SK-N-SH (cell line): Measurements from ENCODE around the gene KRTAP29-1. TPM values are rescaled to one million over a fixed set of nuclear protein-coding genes. Genes with fewer than 3 reads are reported as not detected.

Source experiments
- CTCF ChIA-PET: fragments of 300-600, 350-600 bp; formaldehyde crosslinking; extraction: SDS; loops from one replicate; lab custom pipeline; 2021; lab: Yijun Ruan, JAX
- POLR2A ChIA-PET: fragments of 350-600 bp; sonication (Branson Sonifier 250); formaldehyde crosslinking; extraction: SDS; loops from one replicate; lab custom pipeline; 2020; ENCODE audit warnings: antibody characterized with exemption, inconsistent platforms; lab: Yijun Ruan, JAX
- DNase-seq: peaks from one replicate; pipeline ENCODE4 v3.0.0; 2012
- H2AFZ ChIP-seq: fragments of 200-600 bp; sonication (generic); 2 replicates; pipeline ENCODE4 v1.8.1; 2016; ENCODE audit warnings: antibody characterized with exemption, mild to moderate bottlenecking, low read depth
- H3F3A ChIP-seq: fragments of 200-600 bp; sonication (generic); replicated peaks from 2 replicates; pipeline ENCODE3; 2016; ENCODE audit warnings: antibody characterized with exemption, mild to moderate bottlenecking; ENCODE audit not compliant: insufficient read depth
- H3K27ac ChIP-seq, 2 experiments: fragments of 200-500 bp in 1 of 2; fragments of 200-600 bp in 1 of 2; sonication (Bioruptor generic) in 1 of 2; sonication (generic), shearing (Covaris generic) in 1 of 2; 2 replicates each; pipeline versions ENCODE4 v1.5.1 to v1.6.1; 2014 to 2016; ENCODE audit warnings: low read depth in 2 of 2, inconsistent platforms in 1 of 2, low read length in 1 of 2, mild to moderate bottlenecking in 1 of 2, mixed read lengths in 1 of 2
- H3K27me3 ChIP-seq: fragments of 200-600 bp; sonication (generic), shearing (Covaris generic); 2 replicates; pipeline ENCODE4 v1.6.1; 2016; ENCODE audit warnings: mixed run types; ENCODE audit not compliant: insufficient read depth
- H3K36me3 ChIP-seq, 2 experiments: fragments of 200-500 bp in 1 of 2; fragments of 200-600 bp in 1 of 2; sonication (Bioruptor generic) in 1 of 2; sonication (generic) in 1 of 2; replicated peaks in 1 of 2; 2 replicates each; pipeline versions ENCODE3 to v1.5.1; 2014 to 2016; ENCODE audit warnings: low read length in 1 of 2, mild to moderate bottlenecking in 1 of 2; ENCODE audit not compliant: insufficient read depth in 2 of 2, control insufficient read depth in 1 of 2
- H3K4me1 ChIP-seq, 2 experiments: fragments of 200-500 bp in 1 of 2; fragments of 200-600 bp in 1 of 2; sonication (Bioruptor generic) in 1 of 2; sonication (generic), shearing (Covaris generic) in 1 of 2; 2 replicates each; pipeline versions ENCODE4 v1.5.1 to v1.6.1; 2014 to 2016; ENCODE audit warnings: low read depth in 1 of 2, low read length in 1 of 2, mixed run types in 1 of 2; ENCODE audit not compliant: insufficient read depth in 2 of 2, control insufficient read depth in 1 of 2
- H3K4me2 ChIP-seq: fragments of 200-600 bp; sonication (generic), shearing (Covaris generic); 2 replicates; pipeline ENCODE4 v1.6.1; 2017; ENCODE audit warnings: mixed run types
- H3K4me3 ChIP-seq, 2 experiments: fragments of 200-500 bp in 1 of 2; fragments of 200-600 bp in 1 of 2; sonication (Bioruptor generic) in 1 of 2; sonication (generic), shearing (Covaris generic) in 1 of 2; 2 replicates each; pipeline versions ENCODE4 v1.5.1 to v1.8.1; 2014 to 2016; ENCODE audit warnings: low read depth in 2 of 2, inconsistent platforms in 1 of 2, low read length in 1 of 2, mild to moderate bottlenecking in 1 of 2, mixed read lengths in 1 of 2, moderate library complexity in 1 of 2
- H3K79me2 ChIP-seq: fragments of 200-600 bp; sonication (generic); 2 replicates; pipeline ENCODE4 v1.8.1; 2017; ENCODE audit warnings: mild to moderate bottlenecking; ENCODE audit not compliant: insufficient read depth
- H3K9ac ChIP-seq: fragments of 200-600 bp; sonication (generic); 2 replicates; pipeline ENCODE4 v1.6.1; 2017; ENCODE audit warnings: mixed run types
- H3K9me2 ChIP-seq: fragments of 200-600 bp; sonication (generic); 2 replicates; pipeline ENCODE4 v1.6.1; 2017; ENCODE audit warnings: mixed run types
- H3K9me3 ChIP-seq: fragments of 200-600 bp; sonication (generic); 2 replicates; pipeline ENCODE4 v1.6.1; 2017; ENCODE audit warnings: mixed run types, mild to moderate bottlenecking, moderate library complexity
- H4K20me1 ChIP-seq: fragments of 200-600 bp; sonication (generic); 2 replicates; pipeline ENCODE4 v1.6.1; 2017; ENCODE audit warnings: mild to moderate bottlenecking, mixed run types; ENCODE audit not compliant: insufficient read depth
- CHD2 ChIP-seq: fragments of 150-350 bp; IDR thresholded peaks from 2 replicates; pipeline ENCODE4 v1.6.1; 2018; ENCODE audit warnings: low read length; ENCODE audit not compliant: partially characterized antibody
- EZH2phosphoT487 ChIP-seq: fragments of 200-600 bp; sonication (generic); IDR thresholded peaks from 2 replicates; pipeline ENCODE4 v1.6.1; 2017; ENCODE audit warnings: low read depth, mixed run types, mild to moderate bottlenecking, antibody characterized with exemption, moderate library complexity, borderline replicate concordance
- GATA2 ChIP-seq: sonication (generic); formaldehyde crosslinking; IDR thresholded peaks from 2 replicates; pipeline ENCODE4 v1.5.0; 2020; ENCODE audit warnings: mild to moderate bottlenecking, missing genetic modification reagents
- JUND ChIP-seq: IDR thresholded peaks from 2 replicates; pipeline ENCODE4 v1.4.0; 2012
- MEF2A ChIP-seq: IDR thresholded peaks from 2 replicates; pipeline ENCODE4 v1.4.0; 2012; ENCODE audit warnings: low read depth, borderline replicate concordance
- RCOR1 ChIP-seq: fragments of 150-350 bp; IDR thresholded peaks from 2 replicates; pipeline ENCODE4 v1.6.1; 2017; ENCODE audit warnings: antibody characterized with exemption, low read length
- SMC3 ChIP-seq: IDR thresholded peaks from 2 replicates; pipeline ENCODE4 v1.6.1; 2012; ENCODE audit warnings: low read depth, low read length, improper control_type of control experiment
- TEAD4 ChIP-seq: IDR thresholded peaks from 2 replicates; pipeline ENCODE4 v1.4.0; 2012; ENCODE audit warnings: mild to moderate bottlenecking, borderline replicate concordance; ENCODE audit not compliant: insufficient read depth
- WGBS: methylation state at CpG from one replicate; pipeline ENCODE4 v1.1.6; 2017; ENCODE audit warnings: low lambda C conversion rate; 5-methylcytosine and 5-hydroxymethylcytosine counted together
- polyA plus RNA-seq, 3 experiments: library from polyadenylated mRNA; depleted of rRNA; stranded (reverse); fragments of >200 nt; gene quantifications; 2 replicates each; pipeline ENCODE4 v1.2.3, GENCODE V29; 2012
- TF ChIP-seq, protein P1 (sequence below): fragments of 150-350 bp; IDR thresholded peaks from 2 replicates; pipeline ENCODE4 v1.6.1; 2017; ENCODE audit warnings: antibody characterized with exemption, low read length, low read depth, borderline replicate concordance
- TF ChIP-seq, protein P2 (sequence below): IDR thresholded peaks from 2 replicates; pipeline ENCODE4 v1.6.1; 2012; ENCODE audit warnings: mild to moderate bottlenecking, low read depth, low read length, moderate library complexity
- TF ChIP-seq, protein P3 (sequence below): IDR thresholded peaks from 2 replicates; pipeline ENCODE4 v1.4.0; 2012; ENCODE audit warnings: low read depth
- TF ChIP-seq, protein P4 (sequence below): IDR thresholded peaks from 2 replicates; pipeline ENCODE4 v1.4.0; 2012; ENCODE audit warnings: low read depth, borderline replicate concordance
- TF ChIP-seq, protein P5 (sequence below): IDR thresholded peaks from 2 replicates; pipeline ENCODE4 v1.4.0; 2012; ENCODE audit warnings: low read depth, borderline replicate concordance
- TF ChIP-seq, protein P6 (sequence below): IDR thresholded peaks from 2 replicates; pipeline ENCODE4; 2012
- TF ChIP-seq, protein P7 (sequence below): fragments of 150-350 bp; IDR thresholded peaks from 2 replicates; pipeline ENCODE4 v1.6.1; 2016; ENCODE audit warnings: mild to moderate bottlenecking, low read depth, low read length

The KRTAP29-1 gene
- polyA plus RNA-seq, 1 of the 3 experiments (the other 2 are of a cell fraction), result not detected

DNA sequence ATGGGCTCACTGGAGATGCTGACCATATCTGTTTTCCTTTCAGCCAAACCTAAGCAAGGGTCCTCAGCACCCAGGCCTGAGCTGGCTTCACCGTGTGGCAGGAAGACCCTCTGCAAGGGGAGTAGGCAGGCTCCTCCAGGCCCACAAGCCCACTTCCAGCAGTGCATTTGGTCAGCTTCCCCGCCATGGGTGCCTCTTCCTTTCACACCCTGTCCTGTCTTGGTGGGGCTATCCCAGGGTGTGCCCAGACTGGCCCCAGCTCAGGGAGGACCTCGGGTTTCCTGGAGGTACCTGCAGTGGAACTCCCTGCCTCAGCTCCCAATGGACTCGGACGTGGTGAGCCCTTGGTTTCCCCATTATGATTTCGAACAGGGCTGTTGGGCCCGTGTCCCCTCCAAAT, 25.6 kb upstream of the KRTAP29-1 start:
- no peak overlapping the region for H2AFZ ChIP-seq
- CTCF ChIA-PET, result interaction anchor here (0.8 to 2.9 kb wide), 5 partner anchors 221 to 365 kb away, joined by 3 to 28 read pairs (median 4); no protein-coding TSS in a partner anchor
- POLR2A ChIA-PET, result no interaction called here

DNA sequence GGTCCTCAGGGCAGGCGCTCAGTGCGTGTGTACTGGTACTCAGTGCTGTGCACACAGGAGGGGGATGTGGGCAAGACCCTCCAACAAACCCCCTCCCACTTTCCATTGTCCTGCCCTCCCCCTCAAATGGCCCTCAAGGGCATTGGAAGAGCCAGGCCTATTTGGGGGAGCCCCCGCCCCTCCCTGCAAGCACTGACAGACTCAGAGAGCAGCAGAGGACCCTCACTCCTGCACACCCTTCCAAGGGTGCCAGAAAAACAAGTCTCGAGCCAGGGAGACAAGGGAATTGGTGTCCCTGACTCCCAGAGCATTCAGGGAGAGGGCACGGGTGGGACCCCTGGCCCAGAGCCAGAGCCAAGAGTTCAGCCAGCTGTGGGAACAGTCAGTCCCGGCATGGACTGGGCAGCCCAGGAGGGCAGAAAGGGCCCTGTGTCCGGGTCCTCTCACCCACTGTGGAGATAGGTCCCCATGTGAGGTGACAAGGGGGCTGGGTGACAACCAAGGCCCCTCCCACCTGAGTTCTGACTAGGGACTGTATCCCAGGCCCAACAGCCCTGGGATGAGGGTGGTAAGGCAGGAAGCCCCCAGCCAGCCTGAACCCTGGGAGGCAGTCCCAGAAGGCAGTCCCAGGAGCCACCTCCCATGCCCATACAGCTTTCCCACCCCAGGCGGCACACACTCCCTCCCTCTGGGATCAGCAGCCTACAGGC, 24.9 kb upstream of the KRTAP29-1 start:
- H3K27ac ChIP-seq, result no peak overlapping the region
- no peak overlapping the region for H2AFZ ChIP-seq
- no peaks in the 10 kb centered on the region for H3K27me3 ChIP-seq
- no peak for DNase-seq
- no peaks in the 10 kb centered on the region for H3K9me2 ChIP-seq
- H3K4me2 ChIP-seq, result no peak overlapping the region
- CTCF ChIA-PET, result interaction anchor here (1.5 to 2.4 kb wide), 2 partner anchors 222 to 321 kb away, joined by 4 to 28 read pairs; no protein-coding TSS in a partner anchor
- H3K9me3 ChIP-seq, result no peaks in the 10 kb centered on the region
- H3K4me1 ChIP-seq, result no peaks in the 10 kb centered on the region
- no peaks in the 10 kb centered on the region for H4K20me1 ChIP-seq
- POLR2A ChIA-PET, result no interaction called here
- H3K36me3 ChIP-seq, result no peaks in the 10 kb centered on the region
- WGBS, result 79% methylated on average over 4 of the region's 8 CpGs
- no peaks in the 10 kb centered on the region for H3K79me2 ChIP-seq
- no peak overlapping the region for H3K9ac ChIP-seq
- no peak overlapping the region for H3K4me3 ChIP-seq
- no peaks in the 10 kb centered on the region for H3F3A ChIP-seq
- TF ChIP-seq, protein P1, sequence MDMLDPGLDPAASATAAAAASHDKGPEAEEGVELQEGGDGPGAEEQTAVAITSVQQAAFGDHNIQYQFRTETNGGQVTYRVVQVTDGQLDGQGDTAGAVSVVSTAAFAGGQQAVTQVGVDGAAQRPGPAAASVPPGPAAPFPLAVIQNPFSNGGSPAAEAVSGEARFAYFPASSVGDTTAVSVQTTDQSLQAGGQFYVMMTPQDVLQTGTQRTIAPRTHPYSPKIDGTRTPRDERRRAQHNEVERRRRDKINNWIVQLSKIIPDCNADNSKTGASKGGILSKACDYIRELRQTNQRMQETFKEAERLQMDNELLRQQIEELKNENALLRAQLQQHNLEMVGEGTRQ, result no peak
- TF ChIP-seq, protein P2, sequence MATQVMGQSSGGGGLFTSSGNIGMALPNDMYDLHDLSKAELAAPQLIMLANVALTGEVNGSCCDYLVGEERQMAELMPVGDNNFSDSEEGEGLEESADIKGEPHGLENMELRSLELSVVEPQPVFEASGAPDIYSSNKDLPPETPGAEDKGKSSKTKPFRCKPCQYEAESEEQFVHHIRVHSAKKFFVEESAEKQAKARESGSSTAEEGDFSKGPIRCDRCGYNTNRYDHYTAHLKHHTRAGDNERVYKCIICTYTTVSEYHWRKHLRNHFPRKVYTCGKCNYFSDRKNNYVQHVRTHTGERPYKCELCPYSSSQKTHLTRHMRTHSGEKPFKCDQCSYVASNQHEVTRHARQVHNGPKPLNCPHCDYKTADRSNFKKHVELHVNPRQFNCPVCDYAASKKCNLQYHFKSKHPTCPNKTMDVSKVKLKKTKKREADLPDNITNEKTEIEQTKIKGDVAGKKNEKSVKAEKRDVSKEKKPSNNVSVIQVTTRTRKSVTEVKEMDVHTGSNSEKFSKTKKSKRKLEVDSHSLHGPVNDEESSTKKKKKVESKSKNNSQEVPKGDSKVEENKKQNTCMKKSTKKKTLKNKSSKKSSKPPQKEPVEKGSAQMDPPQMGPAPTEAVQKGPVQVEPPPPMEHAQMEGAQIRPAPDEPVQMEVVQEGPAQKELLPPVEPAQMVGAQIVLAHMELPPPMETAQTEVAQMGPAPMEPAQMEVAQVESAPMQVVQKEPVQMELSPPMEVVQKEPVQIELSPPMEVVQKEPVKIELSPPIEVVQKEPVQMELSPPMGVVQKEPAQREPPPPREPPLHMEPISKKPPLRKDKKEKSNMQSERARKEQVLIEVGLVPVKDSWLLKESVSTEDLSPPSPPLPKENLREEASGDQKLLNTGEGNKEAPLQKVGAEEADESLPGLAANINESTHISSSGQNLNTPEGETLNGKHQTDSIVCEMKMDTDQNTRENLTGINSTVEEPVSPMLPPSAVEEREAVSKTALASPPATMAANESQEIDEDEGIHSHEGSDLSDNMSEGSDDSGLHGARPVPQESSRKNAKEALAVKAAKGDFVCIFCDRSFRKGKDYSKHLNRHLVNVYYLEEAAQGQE, result no peak
- TF ChIP-seq RCOR1, result no peak
- TF ChIP-seq, protein P3, sequence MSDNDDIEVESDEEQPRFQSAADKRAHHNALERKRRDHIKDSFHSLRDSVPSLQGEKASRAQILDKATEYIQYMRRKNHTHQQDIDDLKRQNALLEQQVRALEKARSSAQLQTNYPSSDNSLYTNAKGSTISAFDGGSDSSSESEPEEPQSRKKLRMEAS, result no peak
- TF ChIP-seq, protein P4, sequence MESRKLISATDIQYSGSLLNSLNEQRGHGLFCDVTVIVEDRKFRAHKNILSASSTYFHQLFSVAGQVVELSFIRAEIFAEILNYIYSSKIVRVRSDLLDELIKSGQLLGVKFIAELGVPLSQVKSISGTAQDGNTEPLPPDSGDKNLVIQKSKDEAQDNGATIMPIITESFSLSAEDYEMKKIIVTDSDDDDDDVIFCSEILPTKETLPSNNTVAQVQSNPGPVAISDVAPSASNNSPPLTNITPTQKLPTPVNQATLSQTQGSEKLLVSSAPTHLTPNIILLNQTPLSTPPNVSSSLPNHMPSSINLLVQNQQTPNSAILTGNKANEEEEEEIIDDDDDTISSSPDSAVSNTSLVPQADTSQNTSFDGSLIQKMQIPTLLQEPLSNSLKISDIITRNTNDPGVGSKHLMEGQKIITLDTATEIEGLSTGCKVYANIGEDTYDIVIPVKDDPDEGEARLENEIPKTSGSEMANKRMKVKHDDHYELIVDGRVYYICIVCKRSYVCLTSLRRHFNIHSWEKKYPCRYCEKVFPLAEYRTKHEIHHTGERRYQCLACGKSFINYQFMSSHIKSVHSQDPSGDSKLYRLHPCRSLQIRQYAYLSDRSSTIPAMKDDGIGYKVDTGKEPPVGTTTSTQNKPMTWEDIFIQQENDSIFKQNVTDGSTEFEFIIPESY, result no peak
- TF ChIP-seq JUND, result no peak
- no peak for TF ChIP-seq TEAD4
- no peak for TF ChIP-seq EZH2phosphoT487
- no peak for TF ChIP-seq SMC3
- TF ChIP-seq, protein P5, sequence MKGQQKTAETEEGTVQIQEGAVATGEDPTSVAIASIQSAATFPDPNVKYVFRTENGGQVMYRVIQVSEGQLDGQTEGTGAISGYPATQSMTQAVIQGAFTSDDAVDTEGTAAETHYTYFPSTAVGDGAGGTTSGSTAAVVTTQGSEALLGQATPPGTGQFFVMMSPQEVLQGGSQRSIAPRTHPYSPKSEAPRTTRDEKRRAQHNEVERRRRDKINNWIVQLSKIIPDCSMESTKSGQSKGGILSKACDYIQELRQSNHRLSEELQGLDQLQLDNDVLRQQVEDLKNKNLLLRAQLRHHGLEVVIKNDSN, result no peak
- TF ChIP-seq, protein P6, sequence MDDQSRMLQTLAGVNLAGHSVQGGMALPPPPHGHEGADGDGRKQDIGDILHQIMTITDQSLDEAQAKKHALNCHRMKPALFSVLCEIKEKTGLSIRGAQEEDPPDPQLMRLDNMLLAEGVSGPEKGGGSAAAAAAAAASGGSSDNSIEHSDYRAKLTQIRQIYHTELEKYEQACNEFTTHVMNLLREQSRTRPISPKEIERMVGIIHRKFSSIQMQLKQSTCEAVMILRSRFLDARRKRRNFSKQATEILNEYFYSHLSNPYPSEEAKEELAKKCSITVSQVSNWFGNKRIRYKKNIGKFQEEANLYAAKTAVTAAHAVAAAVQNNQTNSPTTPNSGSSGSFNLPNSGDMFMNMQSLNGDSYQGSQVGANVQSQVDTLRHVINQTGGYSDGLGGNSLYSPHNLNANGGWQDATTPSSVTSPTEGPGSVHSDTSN, result no peak
- no peak for TF ChIP-seq MEF2A
- no peak for TF ChIP-seq GATA2 (CRISPR knock-in tag)

More for the DNA sequence above, 25.6 kb upstream of the KRTAP29-1 start:
- Histone ChIP-seq H3K4me1 (no peaks in the 10 kb centered on the region), H3K4me2 (no peak overlapping the region), H3K27ac (no peak overlapping the region), H3K4me3 (no peak overlapping the region), H3K9ac (no peak overlapping the region), H4K20me1 (no peaks in the 10 kb centered on the region), H3K9me2 (no peaks in the 10 kb centered on the region), H3F3A (no peaks in the 10 kb centered on the region), H3K79me2 (no peaks in the 10 kb centered on the region), H3K36me3 (no peaks in the 10 kb centered on the region), H3K9me3 (no peaks in the 10 kb centered on the region), H3K27me3 (no peaks in the 10 kb centered on the region)
- DNase-seq, result no peak
- TF ChIP-seq, protein P7, sequence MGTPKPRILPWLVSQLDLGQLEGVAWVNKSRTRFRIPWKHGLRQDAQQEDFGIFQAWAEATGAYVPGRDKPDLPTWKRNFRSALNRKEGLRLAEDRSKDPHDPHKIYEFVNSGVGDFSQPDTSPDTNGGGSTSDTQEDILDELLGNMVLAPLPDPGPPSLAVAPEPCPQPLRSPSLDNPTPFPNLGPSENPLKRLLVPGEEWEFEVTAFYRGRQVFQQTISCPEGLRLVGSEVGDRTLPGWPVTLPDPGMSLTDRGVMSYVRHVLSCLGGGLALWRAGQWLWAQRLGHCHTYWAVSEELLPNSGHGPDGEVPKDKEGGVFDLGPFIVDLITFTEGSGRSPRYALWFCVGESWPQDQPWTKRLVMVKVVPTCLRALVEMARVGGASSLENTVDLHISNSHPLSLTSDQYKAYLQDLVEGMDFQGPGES, result no peak
- TF ChIP-seq CHD2, result no peak
- WGBS, result 80% methylated on average over 1 of the region's 7 CpGs
